GM23338 (cell line): ENCODE data around the gene CYSLTR1. TPM values are rescaled to one million over a fixed set of nuclear protein-coding genes. Genes with fewer than 3 reads are reported as not detected.
"Not testable (repeated sequence)": the region's sequence is repeated elsewhere in the genome, so short reads cannot be mapped to it uniquely, and the experiment has no call there.

Experiments
- ATAC-seq: fragments of 200-7000 bp; cut with Tn5 transposase; 3 replicates; pipeline ENCODE4 v1.9.1; 2020
- DNase-seq: peaks from one replicate; pipeline ENCODE4 v3.0.0-alpha.2; 2015; ENCODE audit warnings: low spot score
- H2AFZ ChIP-seq: fragments of 200-600 bp; sonication (generic); 2 replicates; pipeline ENCODE4 v1.8.0; 2016; ENCODE audit warnings: antibody characterized with exemption, mild to moderate bottlenecking, moderate library complexity
- H3F3A ChIP-seq: fragments of 200-600 bp; sonication (generic); replicated peaks from 2 replicates; pipeline ENCODE4 v1.8.0; 2017; ENCODE audit warnings: antibody characterized with exemption, mixed run types, low read depth
- H3K27ac ChIP-seq: fragments of 200-600 bp; sonication (generic); 2 replicates; pipeline ENCODE4 v1.6.1; 2016; ENCODE audit warnings: low read depth
- H3K27me3 ChIP-seq: fragments of 200-600 bp; sonication (generic); 2 replicates; pipeline ENCODE4 v1.8.0; 2016; ENCODE audit warnings: mild to moderate bottlenecking, mixed run types, moderate library complexity; ENCODE audit not compliant: insufficient read depth
- H3K36me3 ChIP-seq: fragments of 200-600 bp; sonication (generic); 2 replicates; pipeline ENCODE4 v1.8.0; 2016; ENCODE audit warnings: mild to moderate bottlenecking; ENCODE audit not compliant: insufficient read depth
- H3K4me1 ChIP-seq: fragments of 200-600 bp; sonication (generic); 2 replicates; pipeline ENCODE4 v1.8.0; 2016; ENCODE audit warnings: mild to moderate bottlenecking, moderate library complexity; ENCODE audit not compliant: insufficient read depth
- H3K4me2 ChIP-seq: fragments of 200-600 bp; sonication (generic); 2 replicates; pipeline ENCODE4 v1.7.1; 2017; ENCODE audit warnings: mixed run types
- H3K4me3 ChIP-seq: fragments of 200-600 bp; sonication (generic); 2 replicates; pipeline ENCODE4 v1.6.1; 2016; ENCODE audit warnings: mixed run types
- H3K79me2 ChIP-seq: fragments of 200-600 bp; sonication (generic); replicated peaks from 2 replicates; pipeline ENCODE4 v1.8.0; 2017; ENCODE audit warnings: mild to moderate bottlenecking; ENCODE audit not compliant: insufficient read depth
- H3K9me2 ChIP-seq: fragments of 200-600 bp; sonication (generic); 2 replicates; pipeline ENCODE4 v1.8.0; 2017; ENCODE audit not compliant: insufficient read depth
- H4K20me1 ChIP-seq: fragments of 200-600 bp; sonication (generic); replicated peaks from 2 replicates; pipeline ENCODE4 v1.8.0; 2017; ENCODE audit warnings: mild to moderate bottlenecking; ENCODE audit not compliant: insufficient read depth
- H3K27ac Mint-ChIP-seq: 2 replicates; pipeline ENCODE4 v1.8.0; 2020; ENCODE audit warnings: inconsistent platforms, mild to moderate bottlenecking, moderate library complexity, mixed read lengths
- H3K27me3 Mint-ChIP-seq: 3 replicates; pipeline ENCODE4 v1.8.0; 2022; ENCODE audit warnings: low read depth, mild to moderate bottlenecking, moderate library complexity, mixed read lengths, inconsistent platforms; ENCODE audit not compliant: insufficient read depth, poor library complexity
- H3K36me3 Mint-ChIP-seq: 3 replicates; pipeline ENCODE4 v1.8.0; 2021; ENCODE audit warnings: low read depth, mild to moderate bottlenecking, inconsistent platforms, moderate library complexity, mixed read lengths
- H3K4me1 Mint-ChIP-seq: 3 replicates; pipeline ENCODE4 v1.8.0; 2020; ENCODE audit warnings: mild to moderate bottlenecking, inconsistent platforms, mixed read lengths
- H3K4me3 Mint-ChIP-seq: 3 replicates; pipeline ENCODE4 v1.8.0; 2021; ENCODE audit warnings: moderate library complexity, mild to moderate bottlenecking, inconsistent platforms, mixed read lengths
- H3K9me3 Mint-ChIP-seq: 3 replicates; pipeline ENCODE4 v1.8.0; 2020; ENCODE audit warnings: moderate library complexity, mild to moderate bottlenecking, inconsistent platforms, mixed read lengths
- CREB1 ChIP-seq: fragments of 250-450 bp; sonication (Bioruptor Pico); IDR thresholded peaks from 2 replicates; pipeline ENCODE4 v1.5.0; 2020; ENCODE audit warnings: low read depth, mild to moderate bottlenecking, moderate library complexity
- CTCF ChIP-seq, 2 experiments: fragments of 200-600 bp in 1 of 2; sonication (generic) in 1 of 2; conservative IDR thresholded peaks; 2 replicates each; pipeline versions ENCODE4 v1.5.1 to v1.6.1; 2016 to 2017; ENCODE audit warnings: antibody characterized with exemption in 2 of 2, low read depth in 2 of 2, mild to moderate bottlenecking in 2 of 2, moderate library complexity in 1 of 2
- ETS1 ChIP-seq: IDR thresholded peaks from 2 replicates; pipeline ENCODE4 v1.6.1; 2016; ENCODE audit warnings: antibody characterized with exemption
- EZH2 ChIP-seq: fragments of 200-600 bp; sonication (generic); IDR thresholded peaks from one replicate; pipeline ENCODE4 v1.8.0; 2017; ENCODE audit warnings: antibody characterized with exemption, mild to moderate bottlenecking, low read depth; ENCODE audit not compliant: unreplicated experiment
- JUNB ChIP-seq: IDR thresholded peaks from one replicate; pipeline ENCODE4 v1.6.1; 2016; ENCODE audit warnings: antibody characterized with exemption; ENCODE audit not compliant: unreplicated experiment
- NANOG ChIP-seq: IDR thresholded peaks from 2 replicates; pipeline ENCODE4 v1.6.1; 2016; ENCODE audit warnings: antibody characterized with exemption, borderline replicate concordance
- POLR2AphosphoS5 ChIP-seq: IDR thresholded peaks from 2 replicates; pipeline ENCODE4 v1.6.1; 2016; ENCODE audit warnings: antibody characterized with exemption, low read depth
- ZNF114 ChIP-seq: fragments of 250-450 bp; sonication (Bioruptor Pico); IDR thresholded peaks from 2 replicates; pipeline ENCODE4 v1.5.0; 2020; ENCODE audit warnings: mild to moderate bottlenecking, moderate library complexity
- ZNF331 ChIP-seq: fragments of 250-450 bp; sonication (Bioruptor Pico); IDR thresholded peaks from 2 replicates; pipeline ENCODE4 v1.5.0; 2020; ENCODE audit warnings: low read depth, mild to moderate bottlenecking, moderate library complexity
- polyA plus RNA-seq: library from polyadenylated mRNA; unstranded; fragments of >200 nt; fragmentation: Nextera tagmentation; extraction: Ambion mirVana; gene quantifications from 2 replicates; pipeline ENCODE4 v1.2.1, GENCODE V29; 2016
- total RNA-seq: library from RNA; depleted of rRNA; stranded (reverse); fragments of >200 nt; shearing (Covaris generic); gene quantifications from 2 replicates; pipeline ENCODE4 v1.2.3, GENCODE V29; 2014

The CYSLTR1 gene
- total and polyA plus RNA-seq, 2 experiments from 2014 or later, result not detected

- TF ChIP-seq ETS1 (no peak), EZH2 (no peak), CREB1 (no peak), CTCF (conservative IDR thresholded peaks at IDR 0.05; ENCODE audit: low read depth in 2 of 2) (no peak), NANOG (no peak), POLR2AphosphoS5 (no peak), ZNF114 (CRISPR knock-in tag) (no peak)
These were observed 24.3 kb downstream of the CYSLTR1 start (continued) for GRCh38 chrX:78303086-78303485.

DNA sequence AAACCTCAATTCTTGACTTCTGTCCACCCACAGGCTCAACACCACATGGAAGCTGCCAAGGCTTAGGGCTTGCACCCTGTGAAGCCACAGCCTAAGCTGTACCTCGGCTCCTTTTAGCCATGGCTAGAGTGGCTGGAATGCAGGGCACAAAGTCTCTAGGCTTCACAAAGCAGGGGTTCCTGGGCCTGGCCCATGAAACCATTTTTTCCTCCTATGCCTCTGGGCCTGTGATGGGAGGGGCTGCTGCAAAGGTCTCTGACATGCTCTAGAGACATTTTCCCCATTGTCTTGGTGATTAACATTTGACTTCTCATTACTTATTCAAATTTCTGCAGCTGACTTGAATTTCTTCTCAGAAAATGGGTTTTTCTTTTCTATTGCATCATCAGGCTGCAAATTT, 26.5 kb downstream of the CYSLTR1 start:
- not testable (repeated sequence) for H3K4me3 ChIP-seq, H3K4me1 ChIP-seq, H3K9me2 ChIP-seq, H3K4me3 Mint-ChIP-seq, H3K27me3 ChIP-seq, H3K36me3 ChIP-seq, H3K27ac ChIP-seq, DNase-seq, H2AFZ ChIP-seq, H3K79me2 ChIP-seq, H3K4me2 ChIP-seq, H3K36me3 Mint-ChIP-seq, ATAC-seq, H3K4me1 Mint-ChIP-seq, H3K27me3 Mint-ChIP-seq, H3F3A ChIP-seq, H4K20me1 ChIP-seq, H3K27ac Mint-ChIP-seq
- peaks cover 43% of the 10 kb centered on the region; the same call in 2 of the 3 replicates for H3K9me3 Mint-ChIP-seq

DNA sequence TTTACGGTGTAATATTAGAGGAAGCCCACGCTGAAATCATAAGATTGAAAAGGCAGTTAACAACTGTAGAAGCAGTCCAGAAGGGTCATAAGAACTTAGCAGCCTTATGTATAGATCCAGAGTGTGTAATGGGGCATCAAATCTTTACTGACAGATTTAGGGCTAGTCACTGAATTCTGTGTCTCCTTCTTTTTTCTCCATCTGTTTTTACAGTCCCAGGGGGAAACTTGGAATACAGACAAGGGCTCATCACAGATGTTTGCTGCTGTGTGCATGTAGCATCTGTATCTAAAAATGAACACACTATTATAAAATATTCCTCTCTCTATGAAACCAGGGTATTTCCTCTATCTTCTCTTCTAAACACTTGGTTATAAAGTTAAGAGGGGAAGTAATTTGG, 43.9 kb downstream of the CYSLTR1 start:
- no peaks in the 10 kb centered on the region for H3K79me2 ChIP-seq
- no peak overlapping the region for H2AFZ ChIP-seq
- no peaks in the 10 kb centered on the region for H3K27me3 Mint-ChIP-seq
- H3K4me3 ChIP-seq, result no peak overlapping the region
- H3K36me3 ChIP-seq, result no peaks in the 10 kb centered on the region
- no peak overlapping the region for H3K27ac Mint-ChIP-seq
- DNase-seq (no peak), ATAC-seq (no peak)
- no peaks in the 10 kb centered on the region for H3K4me1 ChIP-seq
- no peaks in the 10 kb centered on the region for H4K20me1 ChIP-seq
- no peak overlapping the region for H3K4me2 ChIP-seq
- H3K9me2 ChIP-seq, result no peaks in the 10 kb centered on the region
- H3K4me3 Mint-ChIP-seq, result no peak overlapping the region
- H3K27ac ChIP-seq, result no peak overlapping the region
- H3K27me3 ChIP-seq, result no peaks in the 10 kb centered on the region
- no peaks in the 10 kb centered on the region; the same call in 2 of the 3 replicates for H3K4me1 Mint-ChIP-seq
- H3F3A ChIP-seq, result no peaks in the 10 kb centered on the region
- H3K36me3 Mint-ChIP-seq, result no peaks in the 10 kb centered on the region; the same call in 2 of the 3 replicates
- peaks cover 1% of the 10 kb centered on the region; the same call in 1 of the 3 replicates for H3K9me3 Mint-ChIP-seq
- TF ChIP-seq EZH2 (no peak), ETS1 (no peak), CTCF (conservative IDR thresholded peaks at IDR 0.05; ENCODE audit: low read depth in 2 of 2) (no peak), ZNF114 (CRISPR knock-in tag) (no peak), POLR2AphosphoS5 (no peak), JUNB (no peak), ZNF331 (CRISPR knock-in tag) (no peak), NANOG (no peak)
